HFF-Myc (cell line): Measurements from ENCODE around the gene ARHGAP23.

Experiments
- DNase-seq: peaks from one replicate; pipeline ENCODE4 v3.0.0-alpha.2; 2011; ENCODE audit warnings: low read depth; ENCODE audit errors: extremely low read depth
- H3K4me3 ChIP-seq: replicated peaks from 2 replicates; pipeline ENCODE4 v1.5.1; 2011; ENCODE audit warnings: low read depth, mild to moderate bottlenecking, control low read depth, low read length
- TF ChIP-seq, protein P1 (sequence below): IDR thresholded peaks from 2 replicates; pipeline ENCODE4 v1.5.1; 2012; ENCODE audit warnings: mild to moderate bottlenecking, low read depth, low read length, control low read depth; ENCODE audit errors: missing control alignments

Gene ARHGAP23

DNA sequence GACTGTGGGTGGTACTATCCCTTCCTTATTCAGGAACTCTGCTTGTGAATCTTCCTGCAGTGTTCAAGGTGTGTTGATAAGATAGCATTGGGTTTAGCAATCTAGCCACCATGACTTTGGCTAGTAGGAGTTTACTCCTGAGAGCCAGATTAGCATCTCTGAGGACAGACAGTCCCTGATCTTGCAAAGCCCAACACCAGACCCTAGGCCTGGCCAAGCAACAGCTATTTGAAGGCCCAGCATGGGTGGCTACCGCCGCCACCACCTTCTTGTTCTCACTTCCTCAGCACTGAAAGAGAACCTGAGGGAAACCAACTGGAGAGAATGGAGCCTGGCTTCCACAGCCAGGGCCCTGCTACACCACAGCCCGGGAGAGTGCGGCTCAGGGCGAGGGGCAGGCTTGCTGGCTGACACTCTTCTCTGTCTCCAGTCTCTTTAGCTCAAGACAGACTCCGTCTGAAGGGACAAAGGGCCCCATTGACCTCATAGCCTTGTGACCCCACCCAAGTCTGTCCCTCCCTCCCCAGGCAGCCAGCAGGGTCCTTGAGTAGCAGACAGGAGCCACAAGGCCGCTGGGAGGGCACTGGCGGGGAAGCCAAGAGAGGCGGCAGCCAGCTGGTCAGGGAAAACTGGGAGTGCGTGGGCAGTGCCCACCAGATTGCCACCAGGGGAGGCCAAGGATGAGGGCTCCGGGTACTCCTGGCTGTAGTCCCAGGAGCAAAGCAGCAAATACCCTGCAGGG is 10.9 kb upstream of the ARHGAP23 start:
- no peak for DNase-seq
- TF ChIP-seq, protein P1, sequence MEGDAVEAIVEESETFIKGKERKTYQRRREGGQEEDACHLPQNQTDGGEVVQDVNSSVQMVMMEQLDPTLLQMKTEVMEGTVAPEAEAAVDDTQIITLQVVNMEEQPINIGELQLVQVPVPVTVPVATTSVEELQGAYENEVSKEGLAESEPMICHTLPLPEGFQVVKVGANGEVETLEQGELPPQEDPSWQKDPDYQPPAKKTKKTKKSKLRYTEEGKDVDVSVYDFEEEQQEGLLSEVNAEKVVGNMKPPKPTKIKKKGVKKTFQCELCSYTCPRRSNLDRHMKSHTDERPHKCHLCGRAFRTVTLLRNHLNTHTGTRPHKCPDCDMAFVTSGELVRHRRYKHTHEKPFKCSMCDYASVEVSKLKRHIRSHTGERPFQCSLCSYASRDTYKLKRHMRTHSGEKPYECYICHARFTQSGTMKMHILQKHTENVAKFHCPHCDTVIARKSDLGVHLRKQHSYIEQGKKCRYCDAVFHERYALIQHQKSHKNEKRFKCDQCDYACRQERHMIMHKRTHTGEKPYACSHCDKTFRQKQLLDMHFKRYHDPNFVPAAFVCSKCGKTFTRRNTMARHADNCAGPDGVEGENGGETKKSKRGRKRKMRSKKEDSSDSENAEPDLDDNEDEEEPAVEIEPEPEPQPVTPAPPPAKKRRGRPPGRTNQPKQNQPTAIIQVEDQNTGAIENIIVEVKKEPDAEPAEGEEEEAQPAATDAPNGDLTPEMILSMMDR, result no peak
- H3K4me3 ChIP-seq, result no peak overlapping the region

DNA sequence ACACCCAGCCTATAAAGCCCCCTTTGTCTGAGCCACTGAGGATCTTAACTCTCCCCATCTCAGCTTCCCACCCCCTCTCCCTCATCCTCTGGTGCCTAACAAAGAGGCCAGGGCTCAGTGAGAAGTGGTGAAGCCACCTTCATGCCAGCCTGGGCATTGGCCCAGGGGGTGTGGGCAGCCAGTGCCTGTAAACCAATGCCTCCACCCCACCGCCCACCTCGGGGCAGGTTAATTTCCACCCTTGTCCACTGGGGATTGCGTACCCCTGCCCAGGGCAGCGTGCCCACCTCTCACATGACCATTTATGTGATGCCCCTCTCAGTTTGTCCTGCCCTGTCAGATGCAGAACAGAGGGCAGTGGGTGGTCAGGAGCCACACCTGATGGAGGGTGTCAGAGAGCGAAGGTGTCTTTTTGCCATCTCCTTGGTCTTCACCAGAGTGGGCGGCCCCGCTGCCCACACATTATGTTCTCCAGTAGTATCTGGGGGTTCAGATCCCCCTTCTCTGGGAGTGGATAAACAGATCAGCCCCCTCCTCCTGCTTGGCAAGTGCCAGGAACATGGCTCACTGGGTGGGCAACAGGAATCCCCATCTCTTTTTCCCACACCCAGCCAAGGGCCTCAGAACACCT is 10.1 kb upstream of the ARHGAP23 start:
- DNase-seq, result no peak
- TF ChIP-seq, protein P1, result no peak
- no peak overlapping the region for H3K4me3 ChIP-seq

DNA sequence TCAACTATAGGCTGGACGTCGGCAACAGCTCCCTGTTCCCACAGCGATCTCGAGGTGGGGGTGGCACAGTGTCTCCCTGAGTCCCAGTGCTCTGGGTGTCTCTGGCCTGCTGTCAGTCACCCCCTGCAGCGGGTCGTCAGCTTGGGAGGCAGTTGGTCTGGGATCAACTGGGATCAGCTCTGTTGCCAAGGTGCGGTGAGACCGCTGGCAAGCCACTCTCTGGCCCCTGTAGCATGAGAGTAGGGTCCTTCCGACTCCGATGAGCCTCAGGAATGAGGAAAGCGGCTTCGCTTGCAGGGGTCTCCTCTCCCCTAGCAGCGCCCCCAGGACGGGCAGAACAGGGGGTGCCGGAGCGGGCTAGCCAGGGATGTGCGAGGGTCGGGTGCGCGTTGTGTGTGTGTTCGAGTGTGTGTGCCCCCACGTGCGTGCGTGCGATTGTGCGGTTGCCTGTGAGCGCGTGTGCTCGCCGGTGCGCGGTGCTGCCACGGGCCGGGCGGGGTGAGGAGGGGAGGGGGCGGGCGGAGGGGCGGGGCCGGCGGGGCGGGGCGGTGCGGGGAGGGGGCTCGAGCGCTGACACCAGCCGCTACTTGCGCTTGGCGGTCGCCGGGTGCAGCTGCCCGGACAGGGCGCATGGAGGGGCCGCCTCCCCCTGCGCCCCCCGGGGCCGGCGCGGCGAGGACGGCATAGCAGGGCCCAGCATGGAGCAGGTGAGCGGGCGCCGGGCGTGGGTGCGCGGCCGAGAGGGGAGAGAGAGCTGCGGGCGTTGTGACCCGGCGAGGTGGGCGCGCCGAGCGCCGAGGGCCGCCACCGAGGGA is 9.4 kb upstream of the ARHGAP23 start:
- 0 out of 2 replicates have a peak overlapping the region, but pooled peaks have one; percentile 4 for H3K4me3 ChIP-seq
- TF ChIP-seq, protein P1, result no peak
- DNase-seq, result no peak

DNA sequence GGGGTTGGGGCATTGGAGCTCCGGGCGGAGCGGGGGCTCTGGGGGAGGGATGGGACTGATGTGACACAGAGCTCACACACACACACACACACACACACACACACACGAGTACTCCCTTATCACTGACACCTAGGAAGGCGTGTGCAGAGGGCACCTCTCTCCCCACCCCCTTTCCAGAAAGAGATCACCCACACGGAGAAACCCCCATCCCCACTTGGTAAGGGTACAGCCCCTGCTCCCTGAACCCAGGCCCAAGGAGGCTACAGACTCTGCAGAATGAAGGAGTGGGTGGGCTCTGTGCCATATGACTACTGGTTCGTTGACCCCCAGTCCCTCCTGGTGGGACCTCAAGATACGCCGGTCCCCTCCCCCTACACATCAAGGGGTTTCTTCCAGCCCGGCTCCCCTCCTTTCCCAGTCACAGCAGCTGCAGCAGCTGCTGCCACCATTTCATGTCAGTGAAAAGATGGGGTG is 8.7 kb upstream of the ARHGAP23 start:
- TF ChIP-seq, protein P1, result no peak
- no peak for DNase-seq
- 0 out of 2 replicates have a peak overlapping the region, but pooled peaks have one; percentile 4 for H3K4me3 ChIP-seq

DNA sequence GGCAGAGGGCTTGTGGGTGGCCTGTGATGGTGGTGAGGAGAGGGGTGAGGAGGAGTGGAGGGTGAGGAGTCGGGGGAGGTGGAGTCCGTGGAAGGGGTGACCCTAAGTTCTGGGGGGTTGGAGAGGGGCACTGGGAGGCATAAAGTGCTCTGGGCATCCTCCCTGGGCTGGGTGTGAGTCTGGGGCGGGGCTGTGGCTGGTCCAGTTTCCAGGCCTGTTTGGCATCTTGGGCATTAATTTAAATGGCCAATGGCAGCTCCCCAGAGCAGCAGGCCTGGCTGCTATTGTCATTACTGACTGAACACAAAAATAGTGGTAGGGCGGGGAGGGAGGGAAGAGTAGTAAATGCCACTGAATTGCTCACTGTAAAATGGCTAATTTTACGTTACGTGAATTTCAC is 7.7 kb upstream of the ARHGAP23 start:
- H3K4me3 ChIP-seq, result no peak overlapping the region
- DNase-seq, result no peak
- TF ChIP-seq, protein P1, result no peak

DNA sequence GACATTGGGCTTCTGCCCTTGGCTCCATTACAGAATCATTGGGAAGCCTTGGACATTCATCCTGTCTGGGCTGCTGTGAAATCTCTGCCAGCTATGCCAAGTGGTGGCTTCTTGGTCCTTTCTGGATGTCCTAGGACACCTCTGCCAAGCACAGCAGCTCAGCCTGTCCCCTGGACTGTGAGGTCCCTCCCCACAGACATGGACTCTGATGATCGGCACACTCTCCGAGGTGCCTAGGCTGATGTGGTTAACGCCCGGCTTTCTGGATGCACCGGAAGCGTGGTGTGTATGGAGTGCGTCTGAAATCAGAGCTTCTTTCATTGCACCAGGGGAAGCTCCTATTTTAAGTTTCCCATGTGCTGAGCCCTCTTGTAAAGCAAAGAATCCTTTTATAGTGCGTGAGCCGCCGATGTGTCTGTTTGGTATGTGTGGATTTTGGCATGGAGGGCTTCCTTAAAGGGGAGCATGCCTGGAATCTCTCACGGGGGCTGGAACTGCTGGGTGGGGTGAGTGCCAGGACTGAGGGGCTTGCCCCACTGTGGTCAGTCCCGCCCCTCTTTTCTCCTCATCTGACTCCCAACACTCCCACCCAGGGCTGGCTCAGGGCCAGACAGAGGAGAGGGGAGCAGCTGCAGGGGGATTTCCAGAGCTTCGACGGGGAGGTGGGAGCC is 7.0 kb upstream of the ARHGAP23 start:
- no peak for DNase-seq
- TF ChIP-seq, protein P1, result no peak
- no peak overlapping the region for H3K4me3 ChIP-seq
